ENCODE measurements around the gene ULK3. TPM values are rescaled to one million over a fixed set of nuclear protein-coding genes. Genes with fewer than 3 reads are reported as not detected.

The ULK3 gene
- total and polyA plus RNA-seq, 2 of the 4 experiments (the other 2 are of a cell fraction): 11.8 to 22.7 TPM

- ATAC-seq (ENCODE audit: low read depth) (no peak), DNase-seq (no peak)
- BruUV-seq (replicated peaks): no TSS peak
- dilution Hi-C loops (cut with HindIII; ENCODE audit: low sequenced_read_pairs, unreplicated experiment): no loop called here
- Histone ChIP-seq H3K9ac (ENCODE audit: low read depth, low read length) (no peak overlapping the region), H3K4me2 (ENCODE audit: low read depth, low read length) (no peak overlapping the region), H4K91ac (ENCODE audit: insufficient read depth, low read depth, low read length) (no peak overlapping the region), H3K23ac (ENCODE audit: low read depth, low read length) (no peak overlapping the region), H2AK9ac (replicated peaks; ENCODE audit: low read depth, low read length, poor library complexity) (no peak overlapping the region), H2BK120ac (ENCODE audit: low read depth, low read length) (no peak overlapping the region), H3K4me3 (ENCODE audit: insufficient read depth, low read depth, low read length) (no peak overlapping the region), H2AFZ (replicated peaks; ENCODE audit: low read length, poor library complexity) (no peak overlapping the region), H2AK5ac (ENCODE audit: low read depth, low read length) (no peak overlapping the region), H3K27me3 (ENCODE audit: control insufficient read depth, insufficient read depth, low read length) (no peaks in the 10 kb centered on the region), H3K14ac (replicated peaks; ENCODE audit: low read depth, low read length) (no peak overlapping the region), H2BK20ac (ENCODE audit: low read depth, low read length) (no peak overlapping the region), H4K20me1 (ENCODE audit: insufficient read depth, low read length) (peaks cover 45% of the 10 kb centered on the region), H2BK5ac (ENCODE audit: low read depth, low read length, poor library complexity, severe bottlenecking) (no peak overlapping the region), H4K5ac (ENCODE audit: low read depth, low read length) (no peak overlapping the region), H3K9me3 (ENCODE audit: control insufficient read depth, insufficient read depth, low read length) (no peaks in the 10 kb centered on the region), H3K36me3 (ENCODE audit: control insufficient read depth, insufficient read depth, low read length) (peaks cover 50% of the 10 kb centered on the region), H3K4ac (ENCODE audit: low read depth, low read length) (no peak overlapping the region), H3K56ac (ENCODE audit: extremely low read depth, insufficient read depth, low read length) (no peak overlapping the region), H3K9me1 (ENCODE audit: insufficient read depth, low read length) (peaks cover 10% of the 10 kb centered on the region; the same call in 1 of the 2 replicates), H3K27ac (ENCODE audit: insufficient read depth, low read length) (no peak overlapping the region), H3K18ac (ENCODE audit: low read depth, low read length) (no peak overlapping the region), H4K8ac (ENCODE audit: low read depth in 2 of 2, low read length in 2 of 2) (no peak overlapping the region), H3K4me1 (ENCODE audit: control insufficient read depth, insufficient read depth, low read length) (no peaks in the 10 kb centered on the region), H2BK15ac (ENCODE audit: low read depth, low read length) (no peak overlapping the region), H3K79me1 (ENCODE audit: low read depth in 1 of 2, low read length in 2 of 2) (peaks cover 15 to 48% of the 10 kb centered on the region in 2 experiments)
- intact Hi-C loops (cut with micrococcal nuclease): no loop called here
- TF ChIP-seq MAFK (IDR thresholded peaks at IDR 0.05; ENCODE audit: low read depth, low read length): no peak
- no peak for TF ChIP-seq CEBPB (IDR thresholded peaks at IDR 0.05; ENCODE audit: low read depth, low read length)
- no peak for TF ChIP-seq POLR2A (IDR thresholded peaks at IDR 0.05; ENCODE audit: low read depth, low read length)
- TF ChIP-seq MXI1 (IDR thresholded peaks at IDR 0.05; ENCODE audit: borderline replicate concordance, low read depth, low read length): no peak
- TF ChIP-seq RCOR1 (IDR thresholded peaks at IDR 0.05; ENCODE audit: insufficient replicate concordance, low read length): no peak
- TF ChIP-seq CHD1 (IDR thresholded peaks at IDR 0.05; ENCODE audit: low read depth, low read length): no peak
- TF ChIP-seq BHLHE40 (IDR thresholded peaks at IDR 0.05; ENCODE audit: low read depth, low read length): no peak
- TF ChIP-seq NFE2L2 (IDR thresholded peaks at IDR 0.05; ENCODE audit: low read depth, low read length): no peak
- TF ChIP-seq, protein P1, sequence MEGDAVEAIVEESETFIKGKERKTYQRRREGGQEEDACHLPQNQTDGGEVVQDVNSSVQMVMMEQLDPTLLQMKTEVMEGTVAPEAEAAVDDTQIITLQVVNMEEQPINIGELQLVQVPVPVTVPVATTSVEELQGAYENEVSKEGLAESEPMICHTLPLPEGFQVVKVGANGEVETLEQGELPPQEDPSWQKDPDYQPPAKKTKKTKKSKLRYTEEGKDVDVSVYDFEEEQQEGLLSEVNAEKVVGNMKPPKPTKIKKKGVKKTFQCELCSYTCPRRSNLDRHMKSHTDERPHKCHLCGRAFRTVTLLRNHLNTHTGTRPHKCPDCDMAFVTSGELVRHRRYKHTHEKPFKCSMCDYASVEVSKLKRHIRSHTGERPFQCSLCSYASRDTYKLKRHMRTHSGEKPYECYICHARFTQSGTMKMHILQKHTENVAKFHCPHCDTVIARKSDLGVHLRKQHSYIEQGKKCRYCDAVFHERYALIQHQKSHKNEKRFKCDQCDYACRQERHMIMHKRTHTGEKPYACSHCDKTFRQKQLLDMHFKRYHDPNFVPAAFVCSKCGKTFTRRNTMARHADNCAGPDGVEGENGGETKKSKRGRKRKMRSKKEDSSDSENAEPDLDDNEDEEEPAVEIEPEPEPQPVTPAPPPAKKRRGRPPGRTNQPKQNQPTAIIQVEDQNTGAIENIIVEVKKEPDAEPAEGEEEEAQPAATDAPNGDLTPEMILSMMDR (conservative IDR thresholded peaks at IDR 0.05; ENCODE audit: low read depth, low read length): no peak
- TF ChIP-seq, protein P2, sequence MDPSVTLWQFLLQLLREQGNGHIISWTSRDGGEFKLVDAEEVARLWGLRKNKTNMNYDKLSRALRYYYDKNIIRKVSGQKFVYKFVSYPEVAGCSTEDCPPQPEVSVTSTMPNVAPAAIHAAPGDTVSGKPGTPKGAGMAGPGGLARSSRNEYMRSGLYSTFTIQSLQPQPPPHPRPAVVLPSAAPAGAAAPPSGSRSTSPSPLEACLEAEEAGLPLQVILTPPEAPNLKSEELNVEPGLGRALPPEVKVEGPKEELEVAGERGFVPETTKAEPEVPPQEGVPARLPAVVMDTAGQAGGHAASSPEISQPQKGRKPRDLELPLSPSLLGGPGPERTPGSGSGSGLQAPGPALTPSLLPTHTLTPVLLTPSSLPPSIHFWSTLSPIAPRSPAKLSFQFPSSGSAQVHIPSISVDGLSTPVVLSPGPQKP (IDR thresholded peaks at IDR 0.05; ENCODE audit: borderline replicate concordance, low read depth, low read length): no peak
- TF ChIP-seq RFX5 (IDR thresholded peaks at IDR 0.05; ENCODE audit: low read depth, low read length): no peak
- no peak for TF ChIP-seq RAD21 (IDR thresholded peaks at IDR 0.05; ENCODE audit: low read length)
- TF ChIP-seq, protein P3, sequence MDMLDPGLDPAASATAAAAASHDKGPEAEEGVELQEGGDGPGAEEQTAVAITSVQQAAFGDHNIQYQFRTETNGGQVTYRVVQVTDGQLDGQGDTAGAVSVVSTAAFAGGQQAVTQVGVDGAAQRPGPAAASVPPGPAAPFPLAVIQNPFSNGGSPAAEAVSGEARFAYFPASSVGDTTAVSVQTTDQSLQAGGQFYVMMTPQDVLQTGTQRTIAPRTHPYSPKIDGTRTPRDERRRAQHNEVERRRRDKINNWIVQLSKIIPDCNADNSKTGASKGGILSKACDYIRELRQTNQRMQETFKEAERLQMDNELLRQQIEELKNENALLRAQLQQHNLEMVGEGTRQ (IDR thresholded peaks at IDR 0.05; ENCODE audit: low read depth, low read length): no peak
- WGBS, 2 experiments (ENCODE audit: extremely low coverage in 2 of 2, insufficient read length in 1 of 2): 95% methylated on average over 8 of the region's 13 CpGs; no CpG with 5 or more reads in 1 of the 2 experiments
- in situ Hi-C loops (cut with MboI; ENCODE audit: low sequenced_read_pairs): no loop called here
- CTCF ChIA-PET: no interaction called here
- POLR2A ChIA-PET (ENCODE audit: unreplicated experiment): no interaction called here
Measured at GRCh38 chr15:74854453-74855022, 11.6 kb upstream of the ULK3 start.

Data from IMR-90 (cell line).